Keratinocyte (primary cell): ENCODE results near the gene TTC3. TPM values are rescaled to one million over a fixed set of nuclear protein-coding genes. Genes with fewer than 3 reads are reported as not detected.

Source experiments
- DNase-seq: peaks from one replicate; pipeline ENCODE4 v3.0.0-alpha.2; 2011; ENCODE audit warnings: low read depth, missing footprints, low spot score
- FAIRE-seq: peaks from 2 replicates; lab custom pipeline; 2011; peaks lifted over from hg19 to GRCh38; lab: Jason Lieb, UNC
- H2AFZ ChIP-seq: 2 replicates; pipeline ENCODE4 v1.6.0; 2012; ENCODE audit warnings: low read length, control low read depth, inconsistent platforms; ENCODE audit not compliant: control insufficient read depth
- H3K27ac ChIP-seq: 2 replicates; pipeline ENCODE4 v1.5.1; 2011; ENCODE audit warnings: low read length; ENCODE audit not compliant: control insufficient read depth, insufficient read depth
- H3K27me3 ChIP-seq: 3 replicates; pipeline ENCODE4 v1.6.0; 2011; ENCODE audit warnings: low read length; ENCODE audit not compliant: control insufficient read depth, insufficient read depth; ENCODE audit errors: extremely low read depth
- H3K36me3 ChIP-seq, 2 experiments: 2 replicates in 1 of 2; 3 replicates in 1 of 2; pipeline ENCODE4 v1.5.1; 2011; ENCODE audit warnings: low read length in 2 of 2, mild to moderate bottlenecking in 1 of 2; ENCODE audit not compliant: control insufficient read depth in 2 of 2, insufficient read depth in 2 of 2; ENCODE audit errors: extremely low read depth in 1 of 2
- H3K4me1 ChIP-seq: 3 replicates; pipeline ENCODE4 v1.5.1; 2011; ENCODE audit warnings: low read length; ENCODE audit not compliant: control insufficient read depth, insufficient read depth; ENCODE audit errors: extremely low read depth
- H3K4me2 ChIP-seq: 3 replicates; pipeline ENCODE4 v1.6.0; 2011; ENCODE audit warnings: low read depth, low read length; ENCODE audit not compliant: control insufficient read depth, insufficient read depth; ENCODE audit errors: extremely low read depth
- H3K4me3 ChIP-seq, 3 experiments: fragments of 200-600 bp in 1 of 3; sonication (generic) in 1 of 3; 2 replicates in 2 of 3; 3 replicates in 1 of 3; pipeline ENCODE4 v1.5.1; 2011 to 2016; ENCODE audit warnings: low read length in 3 of 3, mild to moderate bottlenecking in 3 of 3, control low read depth in 2 of 3, inconsistent platforms in 1 of 3, low read depth in 1 of 3, mixed read lengths in 1 of 3, mixed run types in 1 of 3, moderate library complexity in 1 of 3; ENCODE audit not compliant: control insufficient read depth in 2 of 3, insufficient read depth in 2 of 3; ENCODE audit errors: extremely low read depth in 1 of 3
- H3K79me2 ChIP-seq: 2 replicates; pipeline ENCODE4 v1.6.0; 2012; ENCODE audit warnings: low read length; ENCODE audit not compliant: control insufficient read depth, insufficient read depth
- H3K9ac ChIP-seq: 3 replicates; pipeline ENCODE4 v1.6.0; 2011; ENCODE audit warnings: low read length; ENCODE audit not compliant: control insufficient read depth, insufficient read depth; ENCODE audit errors: extremely low read depth
- H3K9me1 ChIP-seq: 3 replicates; pipeline ENCODE4 v1.6.0; 2011; ENCODE audit warnings: low read length; ENCODE audit not compliant: control insufficient read depth, insufficient read depth; ENCODE audit errors: extremely low read depth
- H3K9me3 ChIP-seq: 2 replicates; pipeline ENCODE4 v1.5.1; 2012; ENCODE audit warnings: low read depth, low read length; ENCODE audit not compliant: control insufficient read depth
- H4K20me1 ChIP-seq: 3 replicates; pipeline ENCODE4 v1.6.0; 2011; ENCODE audit warnings: low read length; ENCODE audit not compliant: control insufficient read depth, insufficient read depth; ENCODE audit errors: extremely low read depth
- CTCF ChIP-seq, 3 experiments: IDR thresholded peaks in 1 of 3; conservative IDR thresholded peaks in 1 of 3; optimal IDR thresholded peaks in 1 of 3; 2 replicates in 2 of 3; 3 replicates in 1 of 3; pipeline versions ENCODE3 to v1.5.1; 2011; ENCODE audit warnings: low read length in 3 of 3, mild to moderate bottlenecking in 3 of 3, moderate library complexity in 2 of 3, control low read depth in 1 of 3, inconsistent platforms in 1 of 3; ENCODE audit not compliant: insufficient read depth in 2 of 3; ENCODE audit errors: extremely low read depth in 1 of 3
- EZH2 ChIP-seq: IDR thresholded peaks from one replicate; pipeline ENCODE4 v1.6.1; 2012; ENCODE audit warnings: inconsistent platforms, mild to moderate bottlenecking, low read length, moderate library complexity
- dilution Hi-C: fragments of 300-500 bp; cut with MboI; formaldehyde crosslinking; loops from one replicate; pipeline ENCODE4 v1.7.0; 2020; ENCODE audit warnings: low sequenced_read_pairs; ENCODE audit not compliant: extremely low pct_ligation_motif_present
- polyA plus RNA-seq, 5 experiments: library from polyadenylated mRNA; depleted of rRNA in 3 of 5; stranded (reverse) in 3 of 5; stranded (forward) in 1 of 5; unstranded in 1 of 5; fragments of >200 nt; gene quantifications; 1 replicate in 1 of 5; 2 replicates in 3 of 5; 3 replicates in 1 of 5; pipeline versions ENCODE4 v1.2.1 to v1.2.3, GENCODE V29; 2011 to 2012; ENCODE audit warnings: missing spikeins in 2 of 5, low read depth in 1 of 5, low replicate concordance in 1 of 5

The TTC3 gene
- polyA plus RNA-seq, 1 donor (not counting 4 experiments of a cell fraction or from before 2014, with no cell fraction given): 38.5 TPM

GRCh38 chr21:37153196-37153934 lies 80.3 kb downstream of the TTC3 start:
- no peak overlapping the region for H3K9ac ChIP-seq
- dilution Hi-C loops: no loop called here

GRCh38 chr21:37153935-37154350 lies 80.9 kb downstream of the TTC3 start:
- dilution Hi-C loops: no loop called here
- no peaks in the 10 kb centered on the region for H3K9me3 ChIP-seq
- no peak overlapping the region for H3K9ac ChIP-seq
- TF ChIP-seq EZH2 (no peak), CTCF (optimal IDR thresholded peaks at IDR 0.05 in 1 of 3, IDR thresholded peaks at IDR 0.05 in 1 of 3, conservative IDR thresholded peaks at IDR 0.05 in 1 of 3; ENCODE audit: extremely low read depth in 1 of 3, insufficient read depth in 2 of 3, low read length in 3 of 3) (no peak)
- H3K4me2 ChIP-seq: no peak overlapping the region
- no peaks in the 10 kb centered on the region for H4K20me1 ChIP-seq
- no peaks in the 10 kb centered on the region for H3K4me1 ChIP-seq
- no peaks in the 10 kb centered on the region for H3K9me1 ChIP-seq
- H2AFZ ChIP-seq: no peak overlapping the region
- no peaks in the 10 kb centered on the region for H3K79me2 ChIP-seq
- H3K36me3 ChIP-seq: peaks cover 3 to 13% of the 10 kb centered on the region in 2 experiments
- H3K4me3 ChIP-seq: no peak overlapping the region
- DNase-seq: no peak
- no peak overlapping the region for H3K27ac ChIP-seq
- FAIRE-seq: no peak
- H3K27me3 ChIP-seq: no peaks in the 10 kb centered on the region

More at GRCh38 chr21:37153196-37153934, 80.3 kb downstream of the TTC3 start:
- no peak overlapping the region for H3K27ac ChIP-seq
- H3K4me2 ChIP-seq: no peak overlapping the region
- H3K4me3 ChIP-seq: no peak overlapping the region
- no peak overlapping the region for H2AFZ ChIP-seq
- no peaks in the 10 kb centered on the region for H3K9me1 ChIP-seq
- no peaks in the 10 kb centered on the region for H4K20me1 ChIP-seq
- H3K4me1 ChIP-seq: no peaks in the 10 kb centered on the region
- H3K27me3 ChIP-seq: no peaks in the 10 kb centered on the region
- DNase-seq (no peak), FAIRE-seq (no peak)
- H3K9me3 ChIP-seq: no peaks in the 10 kb centered on the region
- H3K79me2 ChIP-seq: no peaks in the 10 kb centered on the region
- TF ChIP-seq CTCF (optimal IDR thresholded peaks at IDR 0.05 in 1 of 3, IDR thresholded peaks at IDR 0.05 in 1 of 3, conservative IDR thresholded peaks at IDR 0.05 in 1 of 3; ENCODE audit: extremely low read depth in 1 of 3, insufficient read depth in 2 of 3, low read length in 3 of 3) (no peak), EZH2 (no peak)
- H3K36me3 ChIP-seq: peaks cover 3 to 11% of the 10 kb centered on the region in 2 experiments
